ENCODE results near the gene SOX9. TPM values are rescaled to one million over a fixed set of nuclear protein-coding genes. Genes with fewer than 3 reads are reported as not detected.

Gene SOX9
- total and polyA plus RNA-seq, 2 of the 8 experiments (the other 6 are each of a cell fraction or from before 2014, with no cell fraction given): 1.9 to 4.9 TPM

DNA sequence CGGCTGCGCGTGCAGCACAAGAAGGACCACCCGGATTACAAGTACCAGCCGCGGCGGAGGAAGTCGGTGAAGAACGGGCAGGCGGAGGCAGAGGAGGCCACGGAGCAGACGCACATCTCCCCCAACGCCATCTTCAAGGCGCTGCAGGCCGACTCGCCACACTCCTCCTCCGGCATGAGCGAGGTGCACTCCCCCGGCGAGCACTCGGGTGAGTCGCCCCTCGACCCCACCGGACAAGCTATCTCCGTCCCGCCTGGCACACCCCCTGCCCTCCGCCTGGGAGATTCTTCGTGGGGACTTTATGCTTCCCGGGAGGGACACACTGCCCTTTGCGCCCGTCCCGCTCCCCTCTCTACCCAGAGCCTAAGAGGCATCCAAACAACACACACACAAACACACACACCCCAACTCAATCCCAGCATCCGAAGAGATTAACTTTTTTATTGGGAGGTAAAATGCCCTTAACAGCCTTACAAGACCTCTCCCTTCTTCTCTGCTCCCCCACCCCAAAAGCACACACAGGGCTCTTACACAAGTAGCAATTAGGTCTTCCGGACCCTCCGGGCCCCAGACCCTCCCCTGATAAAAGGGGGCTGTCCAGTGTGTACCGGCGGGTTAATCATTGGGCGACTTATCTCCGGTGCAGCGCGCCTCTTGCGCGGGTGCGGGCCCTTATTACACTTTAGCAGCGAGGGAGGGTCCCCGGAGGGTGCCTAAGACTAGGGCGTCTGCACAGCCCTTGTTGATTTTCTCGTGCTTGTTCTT lies 2.1 kb downstream of the SOX9 start:
- POLR2A ChIA-PET (ENCODE audit: partially characterized antibody): interaction anchor here (0.6 to 2.9 kb wide), 2 partner anchors 29 to 47 kb away, joined by 3 to 15 read pairs; no protein-coding TSS in a partner anchor
- Histone ChIP-seq H2BK20ac (ENCODE audit: low read length) (no peak overlapping the region), H3K4me1 (replicated peaks in 1 of 4; ENCODE audit: control insufficient read depth in 3 of 4, insufficient read depth in 4 of 4, low read length in 3 of 4) (peaks cover 8 to 22% (median 17%) of the 10 kb centered on the region in 4 experiments)
- TF ChIP-seq, protein P1, sequence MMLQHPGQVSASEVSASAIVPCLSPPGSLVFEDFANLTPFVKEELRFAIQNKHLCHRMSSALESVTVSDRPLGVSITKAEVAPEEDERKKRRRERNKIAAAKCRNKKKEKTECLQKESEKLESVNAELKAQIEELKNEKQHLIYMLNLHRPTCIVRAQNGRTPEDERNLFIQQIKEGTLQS (IDR thresholded peaks at IDR 0.05; ENCODE audit: insufficient read depth, low read depth, low read length): no peak
- TF ChIP-seq JUND (IDR thresholded peaks at IDR 0.05; ENCODE audit: low read length) (no peak), TAF7 (optimal IDR thresholded peaks at IDR 0.05; ENCODE audit: borderline replicate concordance, low read depth, low read length) (no peak), ASH2L (IDR thresholded peaks at IDR 0.05; ENCODE audit: low read length) (peak; percentile 83), SIX5 (IDR thresholded peaks at IDR 0.05; ENCODE audit: low read depth, low read length) (no peak), CREB1 (IDR thresholded peaks at IDR 0.05) (peak; percentile 21; the same call in 1 of the 2 replicates), KDM4A (IDR thresholded peaks at IDR 0.05; ENCODE audit: low read depth, low read length, severe bottlenecking) (peak; percentile 68), TAF1 (IDR thresholded peaks at IDR 0.05; ENCODE audit: low read depth, low read length) (no peak), CHD2 (IDR thresholded peaks at IDR 0.05; ENCODE audit: low read length) (no peak), SIN3A (conservative IDR thresholded peaks at IDR 0.05 in 1 of 2, IDR thresholded peaks at IDR 0.05 in 1 of 2; ENCODE audit: low read depth in 1 of 2, low read length in 2 of 2) (0 out of 4 replicates have a peak, but pooled peaks of 1 of the 2 experiments have one; percentile 7)
- TF ChIP-seq, protein P2, sequence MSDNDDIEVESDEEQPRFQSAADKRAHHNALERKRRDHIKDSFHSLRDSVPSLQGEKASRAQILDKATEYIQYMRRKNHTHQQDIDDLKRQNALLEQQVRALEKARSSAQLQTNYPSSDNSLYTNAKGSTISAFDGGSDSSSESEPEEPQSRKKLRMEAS (IDR thresholded peaks at IDR 0.05): 0 out of 2 replicates have a peak, but pooled peaks have one; percentile 32

More for the DNA sequence above, 2.1 kb downstream of the SOX9 start:
- Histone ChIP-seq H2BK5ac (ENCODE audit: low read depth, low read length) (0 out of 2 replicates have a peak overlapping the region, but pooled peaks have one; percentile 73), H3K4me3 (ENCODE audit: extremely low read depth in 1 of 4, insufficient read depth in 2 of 4, low read depth in 3 of 4, low read length in 4 of 4) (peak overlapping the region; percentile 44 to 93 (median 66)), H3K18ac (ENCODE audit: extremely low read depth, low read length) (peak overlapping the region; percentile 71; the same call in 1 of the 2 replicates), H3K23ac (ENCODE audit: insufficient read length) (no peak overlapping the region), H3K36me3 (ENCODE audit: control insufficient read depth in 2 of 4, insufficient read depth in 4 of 4, low read length in 3 of 4) (peaks cover 0 to 19% (median 4%) of the 10 kb centered on the region in 4 experiments; a peak in 2 of 8 replicates), H4K8ac (ENCODE audit: extremely low read depth, insufficient read depth, low read length) (no peak overlapping the region; the same call in 1 of the 2 replicates), H4K20me1 (replicated peaks in 1 of 2; ENCODE audit: control insufficient read depth in 1 of 2, insufficient read depth in 2 of 2, low read length in 2 of 2) (peaks cover 3 to 5% of the 10 kb centered on the region in 2 experiments), H3K27me3 (replicated peaks in 1 of 4; ENCODE audit: control insufficient read depth in 3 of 4, extremely low read depth in 1 of 4, insufficient read depth in 3 of 4, low read length in 3 of 4) (peaks cover 18 to 46% (median 35%) of the 10 kb centered on the region in 4 experiments), H3K14ac (ENCODE audit: insufficient read length) (no peak overlapping the region), H2AK5ac (ENCODE audit: low read depth, low read length) (no peak overlapping the region), H2BK12ac (ENCODE audit: low read depth, low read length) (peak overlapping the region; percentile 60; the same call in 1 of the 2 replicates), H3K9me3 (ENCODE audit: insufficient read depth in 2 of 2, low read depth in 1 of 2, low read length in 1 of 2) (no peaks in the 10 kb centered on the region), H2BK120ac (replicated peaks; ENCODE audit: low read depth, low read length) (no peak overlapping the region), H3K4me2 (ENCODE audit: insufficient read depth in 1 of 2, low read depth in 2 of 2, low read length in 2 of 2) (peak overlapping the region; percentile 77 to 91), H2BK15ac (ENCODE audit: low read length) (no peak overlapping the region; the same call in 1 of the 2 replicates), H3K79me2 (ENCODE audit: control insufficient read depth in 1 of 2, insufficient read depth in 2 of 2, low read length in 2 of 2) (no peaks in the 10 kb centered on the region), H4K5ac (ENCODE audit: insufficient read length, low read depth, low read length) (no peak overlapping the region), H3K56ac (replicated peaks; ENCODE audit: insufficient read length, low read depth, low read length) (peak overlapping the region; percentile 1), H3K23me2 (ENCODE audit: low read depth, low read length) (peaks cover 34% of the 10 kb centered on the region), H3K27ac (ENCODE audit: low read depth, low read length) (no peak overlapping the region), H4K91ac (replicated peaks; ENCODE audit: insufficient read length, low read length) (no peak overlapping the region), H3K79me1 (ENCODE audit: low read depth, low read length) (no peaks in the 10 kb centered on the region), H2AFZ (ENCODE audit: low read length) (no peak overlapping the region), H3K9ac (replicated peaks in 1 of 4; ENCODE audit: extremely low read depth in 1 of 4, low read depth in 3 of 4, low read length in 3 of 4) (peak overlapping the region in 2 of 4 experiments; percentile 32 to 34; a peak in 3 of 7 replicates), H3K4ac (replicated peaks; ENCODE audit: insufficient read length, low read depth, low read length) (no peak overlapping the region)
- FAIRE-seq (no peak), DNase-seq (ENCODE audit: low read depth in 1 of 2, low spot score in 2 of 2) (peak in 1 of 2 experiments; percentile 64)
- CTCF ChIA-PET (ENCODE audit: partially characterized antibody): interaction anchor here (0.6 to 2.6 kb wide), 6 partner anchors 20 to 413 kb away, joined by 3 to 9 read pairs (median 3); no protein-coding TSS in a partner anchor
- WGBS, 2 experiments (ENCODE audit: extremely low coverage in 1 of 2, insufficient coverage in 1 of 2, insufficient read length in 1 of 2, insufficient replicate concordance in 2 of 2, low coverage in 1 of 2, low lambda C conversion rate in 2 of 2, missing lambda C conversion rate in 1 of 2): 13% methylated on average over 41 of the region's 48 CpGs; no CpG with 5 or more reads in 1 of the 2 experiments
